ENCODE measurements around the gene IL10. TPM values are rescaled to one million over a fixed set of nuclear protein-coding genes. Genes with fewer than 3 reads are reported as not detected.

The IL10 gene
- total and polyA plus RNA-seq, 2 donors from 2014 or later: 0.49 to 2.5 TPM

GRCh38 chr1:206796981-206797402 lies 24.7 kb upstream of the IL10 start:
- no peaks in the 10 kb centered on the region for H3K27me3 ChIP-seq (ENCODE audit: control insufficient read depth, insufficient read depth, low read length)
- H3K27ac ChIP-seq (ENCODE audit: low read depth in 2 of 2, low read length in 2 of 2): no peak overlapping the region

GRCh38 chr1:206796116-206796515 lies 23.8 kb upstream of the IL10 start:
- FAIRE-seq (no peak), DNase-seq (no peak)
- H3K9me3 ChIP-seq (ENCODE audit: control insufficient read depth in 2 of 3, insufficient read depth in 1 of 3, low read length in 3 of 3): no peaks in the 10 kb centered on the region
- H3K4me1 ChIP-seq (ENCODE audit: control insufficient read depth in 2 of 3, insufficient read depth in 2 of 3, low read depth in 1 of 3, low read length in 3 of 3): no peaks in the 10 kb centered on the region
- no peak overlapping the region for H3K27ac ChIP-seq (ENCODE audit: low read depth in 2 of 2, low read length in 2 of 2)
- H3K4me3 ChIP-seq (ENCODE audit: low read length in 3 of 3): no peak overlapping the region
- H3K9ac ChIP-seq (ENCODE audit: low read length in 3 of 3): no peak overlapping the region
- intact Hi-C loops (cut with DNase I): no loop called here
- H3K36me3 ChIP-seq (ENCODE audit: control insufficient read depth in 2 of 3, insufficient read depth in 3 of 3, low read length in 3 of 3): no peaks in the 10 kb centered on the region
- no peaks in the 10 kb centered on the region for H3K27me3 ChIP-seq (ENCODE audit: control insufficient read depth, insufficient read depth, low read length)
- TF ChIP-seq CTCF (IDR thresholded peaks at IDR 0.05; ENCODE audit: borderline replicate concordance, extremely low read depth, insufficient read depth): no peak

More at GRCh38 chr1:206796981-206797402, 24.7 kb upstream of the IL10 start:
- Histone ChIP-seq H3K4me1 (ENCODE audit: control insufficient read depth in 2 of 3, insufficient read depth in 2 of 3, low read depth in 1 of 3, low read length in 3 of 3) (no peaks in the 10 kb centered on the region), H3K4me3 (ENCODE audit: low read length in 3 of 3) (no peak overlapping the region), H3K9ac (ENCODE audit: low read length in 3 of 3) (no peak overlapping the region), H3K9me3 (ENCODE audit: control insufficient read depth in 2 of 3, insufficient read depth in 1 of 3, low read length in 3 of 3) (no peaks in the 10 kb centered on the region), H3K36me3 (ENCODE audit: control insufficient read depth in 2 of 3, insufficient read depth in 3 of 3, low read length in 3 of 3) (no peaks in the 10 kb centered on the region)
- DNase-seq: no peak
- TF ChIP-seq CTCF (IDR thresholded peaks at IDR 0.05; ENCODE audit: borderline replicate concordance, extremely low read depth, insufficient read depth): no peak
- FAIRE-seq: no peak
- intact Hi-C loops (cut with DNase I): no loop called here

GRCh38 chr1:206794294-206794908 lies 22.1 kb upstream of the IL10 start:
- H3K4me3 ChIP-seq (ENCODE audit: low read length in 3 of 3): no peak overlapping the region
- TF ChIP-seq CTCF (IDR thresholded peaks at IDR 0.05; ENCODE audit: borderline replicate concordance, extremely low read depth, insufficient read depth): no peak
- DNase-seq: no peak
- no peak overlapping the region for H3K27ac ChIP-seq (ENCODE audit: low read depth in 2 of 2, low read length in 2 of 2)
- no peaks in the 10 kb centered on the region for H3K4me1 ChIP-seq (ENCODE audit: control insufficient read depth in 2 of 3, insufficient read depth in 2 of 3, low read depth in 1 of 3, low read length in 3 of 3)
- no peaks in the 10 kb centered on the region for H3K9me3 ChIP-seq (ENCODE audit: control insufficient read depth in 2 of 3, insufficient read depth in 1 of 3, low read length in 3 of 3)
- no peak overlapping the region for H3K9ac ChIP-seq (ENCODE audit: low read length in 3 of 3)
- no peaks in the 10 kb centered on the region for H3K36me3 ChIP-seq (ENCODE audit: control insufficient read depth in 2 of 3, insufficient read depth in 3 of 3, low read length in 3 of 3)
- no peak for FAIRE-seq
- intact Hi-C loops (cut with DNase I): no loop called here
- no peaks in the 10 kb centered on the region for H3K27me3 ChIP-seq (ENCODE audit: control insufficient read depth, insufficient read depth, low read length)

GRCh38 chr1:206793620-206794019 lies 21.3 kb upstream of the IL10 start:
- TF ChIP-seq CTCF (IDR thresholded peaks at IDR 0.05; ENCODE audit: borderline replicate concordance, extremely low read depth, insufficient read depth): no peak
- Histone ChIP-seq H3K9ac (ENCODE audit: low read length in 3 of 3) (no peak overlapping the region), H3K27me3 (ENCODE audit: control insufficient read depth, insufficient read depth, low read length) (no peaks in the 10 kb centered on the region), H3K4me3 (ENCODE audit: low read length in 3 of 3) (no peak overlapping the region), H3K9me3 (ENCODE audit: control insufficient read depth in 2 of 3, insufficient read depth in 1 of 3, low read length in 3 of 3) (no peaks in the 10 kb centered on the region), H3K27ac (ENCODE audit: low read depth in 2 of 2, low read length in 2 of 2) (no peak overlapping the region), H3K36me3 (ENCODE audit: control insufficient read depth in 2 of 3, insufficient read depth in 3 of 3, low read length in 3 of 3) (no peaks in the 10 kb centered on the region), H3K4me1 (ENCODE audit: control insufficient read depth in 2 of 3, insufficient read depth in 2 of 3, low read depth in 1 of 3, low read length in 3 of 3) (no peaks in the 10 kb centered on the region)
- FAIRE-seq (no peak), DNase-seq (no peak)
- intact Hi-C loops (cut with DNase I): no loop called here

All from kidney (tissue), 14 donors.